Smooth muscle cell (in vitro differentiated cells): ENCODE measurements around the gene TSN. TPM values are rescaled to one million over a fixed set of nuclear protein-coding genes. Genes with fewer than 3 reads are reported as not detected.
A peak's percentile ranks its signal among the peaks of the same experiment; 100 is the strongest.

Source experiments
- DNase-seq: peaks from one replicate; lab custom pipeline; 2025; ENCODE audit not compliant: unreplicated experiment; lab: John Stamatoyannopoulos, UW
- H2AFZ ChIP-seq: fragments of 200-600 bp; sonication (generic); 2 replicates; pipeline ENCODE4 v1.6.0; 2016; ENCODE audit warnings: antibody characterized with exemption, low read depth, mild to moderate bottlenecking
- H3F3A ChIP-seq: fragments of 200-600 bp; sonication (generic); 2 replicates; pipeline ENCODE4 v1.6.0; 2017; ENCODE audit warnings: antibody characterized with exemption, low read depth
- H3K27ac ChIP-seq: fragments of 200-600 bp; sonication (generic); 2 replicates; pipeline ENCODE4 v1.5.1; 2016; ENCODE audit warnings: low read depth, mild to moderate bottlenecking
- H3K27me3 ChIP-seq: fragments of 200-600 bp; sonication (generic); 2 replicates; pipeline ENCODE4 v1.6.1; 2016; ENCODE audit warnings: low read depth, mild to moderate bottlenecking
- H3K36me3 ChIP-seq: fragments of 200-600 bp; sonication (generic); 2 replicates; pipeline ENCODE4 v1.5.1; 2016; ENCODE audit warnings: low read depth
- H3K4me1 ChIP-seq: fragments of 200-600 bp; sonication (generic); 2 replicates; pipeline ENCODE4 v1.5.1; 2016; ENCODE audit warnings: low read depth
- H3K4me2 ChIP-seq: fragments of 200-600 bp; sonication (generic); 2 replicates; pipeline ENCODE4 v1.6.0; 2016; ENCODE audit warnings: mild to moderate bottlenecking
- H3K4me3 ChIP-seq: fragments of 200-600 bp; sonication (generic); 2 replicates; pipeline ENCODE4 v1.5.1; 2016; ENCODE audit warnings: mild to moderate bottlenecking
- H3K79me2 ChIP-seq: fragments of 200-600 bp; sonication (generic); 2 replicates; pipeline ENCODE4 v1.6.0; 2016; ENCODE audit warnings: low read depth, mild to moderate bottlenecking
- H3K9ac ChIP-seq: fragments of 200-600 bp; sonication (generic); 2 replicates; pipeline ENCODE4 v1.6.0; 2016; ENCODE audit warnings: low read depth
- H3K9me3 ChIP-seq: fragments of 200-600 bp; sonication (generic); replicated peaks from 2 replicates; pipeline ENCODE4 v1.5.1; 2016; ENCODE audit warnings: low read depth
- H4K20me1 ChIP-seq: fragments of 200-600 bp; sonication (generic); 2 replicates; pipeline ENCODE4 v1.6.0; 2016; ENCODE audit warnings: low read depth
- WGBS: methylation state at CpG from one replicate; pipeline ENCODE4 v1.1.7; 2016; ENCODE audit warnings: low lambda C conversion rate; 5-methylcytosine and 5-hydroxymethylcytosine counted together
- polyA plus RNA-seq: library from polyadenylated mRNA; unstranded; fragments of >200 nt; fragmentation: Nextera tagmentation; extraction: Ambion mirVana; gene quantifications from 2 replicates; pipeline ENCODE4 v1.2.1, GENCODE V29; 2016
- total RNA-seq: library from RNA; depleted of rRNA; stranded (reverse); fragments of >200 nt; gene quantifications from 2 replicates; pipeline ENCODE4 v1.2.3, GENCODE V29; 2014
- TF ChIP-seq, protein P1 (sequence below): fragments of 200-600 bp; sonication (generic); IDR thresholded peaks from 2 replicates; pipeline ENCODE4 v1.5.1; 2017; ENCODE audit warnings: borderline replicate concordance, mild to moderate bottlenecking, antibody characterized with exemption; ENCODE audit not compliant: insufficient read depth, poor library complexity, severe bottlenecking

Gene TSN
- total RNA-seq (53.1 and 61.8 TPM in 2 replicates), polyA plus RNA-seq (43.8 and 47.3 TPM in 2 replicates)

DNA sequence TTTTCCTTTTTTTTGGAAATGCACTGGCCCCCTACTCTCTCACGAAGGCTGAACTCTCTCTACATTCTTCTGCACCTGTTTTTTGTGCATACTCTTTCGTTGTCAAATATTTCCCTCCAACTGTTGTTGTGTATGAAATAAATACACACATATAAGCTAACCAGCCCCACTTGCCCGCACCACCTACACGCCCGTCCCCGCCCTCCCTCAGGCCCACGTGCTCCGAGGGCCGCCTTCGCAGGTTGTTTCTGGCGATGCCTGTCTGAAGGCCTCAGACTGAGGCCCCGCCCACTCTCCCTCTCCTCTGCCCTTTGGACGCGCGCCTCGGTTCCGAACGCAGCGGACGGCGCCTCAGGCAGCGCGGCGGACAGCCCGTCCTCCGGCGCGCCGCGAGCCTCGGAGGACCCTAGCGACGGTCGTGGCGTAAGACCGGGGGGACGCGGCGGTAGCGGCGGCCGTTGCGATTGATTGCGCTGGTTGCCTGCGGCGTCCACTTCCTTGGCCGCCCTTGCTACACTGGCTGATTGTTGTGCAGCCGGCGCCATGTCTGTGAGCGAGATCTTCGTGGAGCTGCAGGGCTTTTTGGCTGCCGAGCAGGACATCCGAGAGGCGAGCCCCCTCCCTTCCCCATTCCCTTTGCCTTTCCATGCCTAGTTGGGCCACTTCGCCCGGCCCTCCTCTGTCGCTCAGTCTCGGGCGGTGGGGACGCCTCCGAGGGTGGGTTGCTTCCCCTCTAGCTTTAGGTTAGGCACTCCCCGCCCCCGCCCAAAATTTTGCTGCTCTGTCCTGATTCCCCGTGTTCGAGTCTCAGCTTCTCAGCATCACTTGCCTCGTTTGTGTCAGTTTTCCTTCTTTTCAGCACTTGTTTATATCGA, at the start of gene TSN:
TSN (plus strand) TSS at position 415 of the 875 bp plus-strand sequence; CDS start at position 544, 129 bp downstream.
- DNase-seq, result peak; percentile 80
- Histone ChIP-seq H3K9ac (peak within 1 kb of the TSS; percentile 90), H3K27ac (peak within 1 kb of the TSS; percentile 69), H3K9me3 (no peaks in the 10 kb centered on the region), H3K4me2 (peak within 1 kb of the TSS; percentile 97), H3K4me3 (peak within 1 kb of the TSS; percentile 79), H3K36me3 (no peaks in the 10 kb centered on the region), H4K20me1 (no peaks in the 10 kb centered on the region), H3K4me1 (peaks cover 16% of the 10 kb centered on the region), H3K79me2 (peaks cover 35% of the 10 kb centered on the region), H3K27me3 (no peaks in the 10 kb centered on the region), H2AFZ (peak within 1 kb of the TSS; percentile 98), H3F3A (no peaks in the 10 kb centered on the region)
- WGBS, result under 1% methylated on average over 67 of the region's 67 CpGs
- TF ChIP-seq, protein P1, sequence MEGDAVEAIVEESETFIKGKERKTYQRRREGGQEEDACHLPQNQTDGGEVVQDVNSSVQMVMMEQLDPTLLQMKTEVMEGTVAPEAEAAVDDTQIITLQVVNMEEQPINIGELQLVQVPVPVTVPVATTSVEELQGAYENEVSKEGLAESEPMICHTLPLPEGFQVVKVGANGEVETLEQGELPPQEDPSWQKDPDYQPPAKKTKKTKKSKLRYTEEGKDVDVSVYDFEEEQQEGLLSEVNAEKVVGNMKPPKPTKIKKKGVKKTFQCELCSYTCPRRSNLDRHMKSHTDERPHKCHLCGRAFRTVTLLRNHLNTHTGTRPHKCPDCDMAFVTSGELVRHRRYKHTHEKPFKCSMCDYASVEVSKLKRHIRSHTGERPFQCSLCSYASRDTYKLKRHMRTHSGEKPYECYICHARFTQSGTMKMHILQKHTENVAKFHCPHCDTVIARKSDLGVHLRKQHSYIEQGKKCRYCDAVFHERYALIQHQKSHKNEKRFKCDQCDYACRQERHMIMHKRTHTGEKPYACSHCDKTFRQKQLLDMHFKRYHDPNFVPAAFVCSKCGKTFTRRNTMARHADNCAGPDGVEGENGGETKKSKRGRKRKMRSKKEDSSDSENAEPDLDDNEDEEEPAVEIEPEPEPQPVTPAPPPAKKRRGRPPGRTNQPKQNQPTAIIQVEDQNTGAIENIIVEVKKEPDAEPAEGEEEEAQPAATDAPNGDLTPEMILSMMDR, result no peak

DNA sequence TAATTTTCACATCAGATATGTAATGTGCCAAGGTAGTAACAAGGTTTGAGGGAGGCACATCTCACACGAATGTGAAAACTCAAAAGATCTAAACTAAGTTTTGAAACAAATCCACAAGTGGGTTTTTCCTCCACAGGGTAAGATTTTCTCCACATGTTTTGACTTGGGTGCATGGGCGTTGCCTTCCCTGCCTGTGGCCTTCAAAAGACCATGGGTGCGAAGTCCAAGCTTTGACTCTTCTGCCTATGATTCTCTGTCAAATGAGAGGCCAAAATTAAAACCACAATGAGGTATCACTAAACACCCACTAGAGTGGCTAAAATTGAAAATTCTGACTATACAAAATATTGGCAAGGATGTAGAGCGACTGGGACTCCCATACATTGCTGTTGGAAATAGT, 49.5 kb upstream of the TSN start:
- no peak for DNase-seq
- Histone ChIP-seq H3K4me1 (peaks cover 5% of the 10 kb centered on the region), H3K4me2 (no peak overlapping the region), H3F3A (no peaks in the 10 kb centered on the region), H2AFZ (no peak overlapping the region), H3K36me3 (no peaks in the 10 kb centered on the region), H3K4me3 (no peak overlapping the region), H4K20me1 (no peaks in the 10 kb centered on the region), H3K27me3 (no peaks in the 10 kb centered on the region), H3K27ac (no peak overlapping the region), H3K9ac (no peak overlapping the region), H3K9me3 (no peaks in the 10 kb centered on the region), H3K79me2 (no peaks in the 10 kb centered on the region)
- WGBS, result 98% methylated on average over 4 of the region's 4 CpGs
- TF ChIP-seq, protein P1, result no peak

DNA sequence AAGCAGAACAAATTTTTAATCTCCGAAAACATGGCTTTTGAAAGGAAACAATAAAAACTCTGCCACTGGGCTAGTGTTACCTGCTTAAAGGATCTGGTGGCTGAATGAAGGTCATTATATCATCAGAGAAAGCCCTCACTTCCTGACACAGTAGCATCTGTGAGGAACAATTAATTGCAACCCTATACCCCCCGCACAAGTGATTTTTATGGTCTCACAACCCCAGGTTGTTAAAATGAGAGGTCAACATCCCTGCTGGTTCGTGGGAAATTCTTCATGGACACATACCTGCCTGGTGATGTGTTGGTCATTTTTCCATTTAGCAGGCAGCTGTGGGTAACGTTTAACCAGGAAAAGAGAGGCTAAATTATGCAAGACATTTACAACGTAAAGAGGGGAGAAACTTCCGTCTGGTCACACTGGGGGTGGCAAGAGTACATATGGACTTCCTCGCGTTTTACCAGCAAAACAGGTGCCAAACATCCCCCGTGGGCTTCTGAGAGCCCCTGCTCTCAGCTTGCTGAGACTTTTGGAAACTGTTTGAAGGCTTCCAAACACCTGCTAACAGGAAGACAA, 48.0 kb upstream of the TSN start:
- H3K79me2 ChIP-seq, result no peaks in the 10 kb centered on the region
- no peak overlapping the region for H3K9ac ChIP-seq
- H3K27ac ChIP-seq, result no peak overlapping the region
- no peaks in the 10 kb centered on the region for H4K20me1 ChIP-seq
- no peak overlapping the region for H3K4me2 ChIP-seq
- DNase-seq, result no peak
- TF ChIP-seq, protein P1, result no peak
- H2AFZ ChIP-seq, result no peak overlapping the region
- WGBS, result 70% methylated on average over 9 of the region's 9 CpGs
- H3K27me3 ChIP-seq, result no peaks in the 10 kb centered on the region
- H3F3A ChIP-seq, result no peaks in the 10 kb centered on the region
- peaks cover 5% of the 10 kb centered on the region for H3K4me1 ChIP-seq
- no peaks in the 10 kb centered on the region for H3K36me3 ChIP-seq
- no peaks in the 10 kb centered on the region for H3K9me3 ChIP-seq
- no peak overlapping the region for H3K4me3 ChIP-seq
